Psoas muscle (tissue), 8 donors: Measurements from ENCODE around the gene PLAC9. TPM values are rescaled to one million over a fixed set of nuclear protein-coding genes. Genes with fewer than 3 reads are reported as not detected.

ENCODE experiments used
- ATAC-seq, 4 donors: fragments of 200-7000 bp; cut with Tn5 transposase; one replicate each; pipeline ENCODE4 v1.9.1; 2020; ENCODE audit warnings: moderate library complexity in 3 of 4, mild to moderate bottlenecking in 2 of 4
- DNase-seq, 2 donors: peaks; one replicate each; pipeline ENCODE4 v3.0.0-alpha.2; 2020
- H3K27ac ChIP-seq: fragments of 200-600 bp; one replicate; pipeline ENCODE4 v1.8.0; 2022
- H3K27me3 ChIP-seq, 3 donors: fragments of 200-600 bp in 1 of 3; one replicate each; pipeline versions ENCODE4 v1.6.1 to v1.8.0; 2013 to 2022; ENCODE audit warnings: low read length in 2 of 3, mild to moderate bottlenecking in 2 of 3, moderate library complexity in 1 of 3; ENCODE audit not compliant: insufficient read depth in 3 of 3
- H3K36me3 ChIP-seq, 2 donors: fragments of 200-600 bp in 1 of 2; one replicate each; pipeline versions ENCODE4 v1.6.1 to v1.8.0; 2013 to 2022; ENCODE audit warnings: low read depth in 1 of 2, mild to moderate bottlenecking in 1 of 2, moderate library complexity in 1 of 2; ENCODE audit not compliant: insufficient read depth in 1 of 2
- H3K4me1 ChIP-seq: fragments of 200-600 bp; one replicate; pipeline ENCODE4 v1.8.0; 2022
- H3K4me3 ChIP-seq: fragments of 200-600 bp; one replicate; pipeline ENCODE4 v1.8.0; 2022; ENCODE audit warnings: mild to moderate bottlenecking
- H3K9me3 ChIP-seq: fragments of 200-600 bp; one replicate; pipeline ENCODE4 v1.8.0; 2022
- CTCF ChIP-seq: fragments of 200-600 bp; IDR thresholded peaks from one replicate; pipeline ENCODE4 v1.8.0; 2022; ENCODE audit warnings: antibody characterized with exemption
- WGBS, 3 donors: extraction: QIAGEN DNeasy Blood & Tissue Kit; methylation state at CpG; one replicate each; pipeline versions ENCODE4 v1.1.6 to v1.1.7; 2013; 5-methylcytosine and 5-hydroxymethylcytosine counted together
- intact Hi-C, 2 donors: fragments of 100-400 bp; cut with DNase I; formaldehyde crosslinking; loops; one replicate each; pipeline versions ENCODE4 v1.11.0 to v1.14.2; 2022
- polyA plus RNA-seq, 3 donors: library from polyadenylated mRNA; stranded (reverse); fragments of 200-250 nt; gene quantifications; one replicate each; pipeline ENCODE4 v1.2.3, GENCODE V29; 2013
- total RNA-seq, 4 donors: library from RNA; stranded (reverse); fragmentation: NEBNext Ultra II Directional in 2 of 4; extraction: Animal tissue kit (Norgen Biotek cat#: 25700) in 2 of 4; gene quantifications; one replicate each; pipeline versions ENCODE4 v1.2.1 to v1.2.4, GENCODE V29; 2021 to 2023
- donor health status: healthy with polysubstance abuse.
- donor health status: DM: no; HTN: no; CAD: no; lungs with moderate emphysema.
- donor health status: Bipolar disorder and iron deficiency.
- donor health status: healthy.
- donor health status: DM: yes; HTN: yes; CAD: no.
- donor health status: DM: no; HTN: no; CAD: no.
- donor health status: DM: no; HTN: no; CAD: no.
- donor health status: DM: yes; HTN: yes; CAD: no.

PLAC9 gene
- total and polyA plus RNA-seq, 7 donors: 5.4 to 14.6 (median 9.4) TPM

GRCh38 chr10:80177781-80178636 is 45.5 kb downstream of the PLAC9 start:
- ATAC-seq (peak in 1 of 4 donors; percentile 34), DNase-seq (no peak)
- peaks cover 0 to 10% of the 10 kb centered on the region in 2 donors for H3K36me3 ChIP-seq
- peaks cover 68% of the 10 kb centered on the region for H3K4me1 ChIP-seq
- intact Hi-C loops: no loop called here
- no peaks in the 10 kb centered on the region for H3K27me3 ChIP-seq
- 69 to 77% (median 70%) methylated on average over 12 of the region's 12 CpGs for whole genome bisulfite sequencing, 3 donors
- no peaks in the 10 kb centered on the region for H3K9me3 ChIP-seq
- H3K4me3 ChIP-seq: no peak overlapping the region
- H3K27ac ChIP-seq: no peak overlapping the region
- no peak for TF ChIP-seq CTCF

GRCh38 chr10:80182986-80183385 is 50.5 kb downstream of the PLAC9 start:
- WGBS, 3 donors: 28 to 52% (median 33%) methylated on average over 6 of the region's 6 CpGs
- Histone ChIP-seq H3K4me3 (no peak overlapping the region), H3K27ac (no peak overlapping the region), H3K9me3 (no peaks in the 10 kb centered on the region), H3K4me1 (peaks cover 75% of the 10 kb centered on the region), H3K36me3 (peaks cover 0 to 10% of the 10 kb centered on the region in 2 donors), H3K27me3 (no peaks in the 10 kb centered on the region)
- intact Hi-C loops: no loop called here
- TF ChIP-seq CTCF: no peak
- ATAC-seq (peak in 1 of 4 donors; percentile 18), DNase-seq (no peak)

GRCh38 chr10:80183436-80183835 is 50.9 kb downstream of the PLAC9 start:
- H3K4me1 ChIP-seq: peaks cover 77% of the 10 kb centered on the region
- peaks cover 0 to 10% of the 10 kb centered on the region in 2 donors for H3K36me3 ChIP-seq
- ATAC-seq (no peak), DNase-seq (peak in 1 of 2 donors; percentile 20)
- WGBS, 3 donors: 62 to 70% (median 69%) methylated on average over 4 of the region's 4 CpGs
- H3K4me3 ChIP-seq: no peak overlapping the region
- intact Hi-C loops: no loop called here
- no peak for TF ChIP-seq CTCF
- H3K27ac ChIP-seq: no peak overlapping the region
- H3K27me3 ChIP-seq: no peaks in the 10 kb centered on the region
- H3K9me3 ChIP-seq: no peaks in the 10 kb centered on the region

- Histone ChIP-seq H3K4me3 (no peak overlapping the region), H3K36me3 (peaks cover 0 to 10% of the 10 kb centered on the region in 2 donors), H3K27me3 (no peaks in the 10 kb centered on the region), H3K27ac (no peak overlapping the region), H3K9me3 (no peaks in the 10 kb centered on the region), H3K4me1 (peaks cover 77% of the 10 kb centered on the region)
- DNase-seq: no peak
- intact Hi-C loops: no loop called here
- WGBS, 3 donors: 67 to 92% (median 81%) methylated on average over 4 of the region's 4 CpGs
- no peak for ATAC-seq
- no peak for TF ChIP-seq CTCF
These were observed 51.8 kb downstream of the PLAC9 start for GRCh38 chr10:80184291-80184690.
